WTC11 (cell line): Measurements from ENCODE around the gene SND1. TPM values are rescaled to one million over a fixed set of nuclear protein-coding genes. Genes with fewer than 3 reads are reported as not detected.

Experiments used
- ATAC-seq: fragments of 200-7000 bp; cut with Tn5 transposase; 2 replicates; pipeline ENCODE4 v1.10.0; 2021; ENCODE audit warnings: mild to moderate bottlenecking, moderate library complexity
- CTCF ChIA-PET: fragments of 300-600 bp; sonication (Branson Sonifier 250); formaldehyde crosslinking; loops from one replicate; lab custom pipeline; 2021; ENCODE audit warnings: antibody characterized with exemption; lab: Charles Lee
- POLR2A ChIA-PET: fragments of 350-600 bp; sonication (Branson Sonifier 250); formaldehyde crosslinking; loops from one replicate; lab custom pipeline; 2021; ENCODE audit warnings: antibody characterized with exemption; lab: Charles Lee
- DNase-seq: peaks from one replicate; pipeline ENCODE4 v3.0.0; 2021; ENCODE audit warnings: low spot score
- H3K27ac Mint-ChIP-seq: 2 replicates; pipeline ENCODE4 v1.8.0; 2021; ENCODE audit warnings: mixed read lengths
- H3K27me3 Mint-ChIP-seq: 2 replicates; pipeline ENCODE4 v1.8.0; 2021; ENCODE audit warnings: low read depth, mild to moderate bottlenecking, moderate library complexity, mixed read lengths
- H3K36me3 Mint-ChIP-seq: 2 replicates; pipeline ENCODE4 v1.8.0; 2021; ENCODE audit warnings: mixed read lengths
- H3K4me1 Mint-ChIP-seq: 2 replicates; pipeline ENCODE4 v1.8.0; 2022; ENCODE audit warnings: mixed read lengths
- H3K4me3 Mint-ChIP-seq: 2 replicates; pipeline ENCODE4 v1.8.0; 2021; ENCODE audit warnings: mild to moderate bottlenecking, moderate library complexity, mixed read lengths
- H3K9me3 Mint-ChIP-seq: 2 replicates; pipeline ENCODE4 v1.8.0; 2021; ENCODE audit warnings: mixed read lengths
- ATF2 ChIP-seq: sonication (generic); formaldehyde crosslinking; IDR thresholded peaks from 2 replicates; pipeline ENCODE4 v1.8.1; 2022; ENCODE audit warnings: low read depth, missing genetic modification reagents, borderline replicate concordance
- CREB1 ChIP-seq: sonication (generic); formaldehyde crosslinking; IDR thresholded peaks from 2 replicates; pipeline ENCODE4 v1.8.0; 2023; ENCODE audit warnings: mild to moderate bottlenecking, missing genetic modification reagents
- ELF4 ChIP-seq: sonication (generic); formaldehyde crosslinking; IDR thresholded peaks from 2 replicates; pipeline ENCODE4 v1.8.1; 2022; ENCODE audit warnings: low read depth, mild to moderate bottlenecking, moderate library complexity, missing genetic modification reagents
- ESRRA ChIP-seq: sonication (generic); formaldehyde crosslinking; IDR thresholded peaks from 2 replicates; pipeline ENCODE4 v1.8.1; 2022; ENCODE audit warnings: mild to moderate bottlenecking, missing genetic modification reagents, borderline replicate concordance
- FOXK1 ChIP-seq: sonication (generic); formaldehyde crosslinking; IDR thresholded peaks from 2 replicates; pipeline ENCODE4 v1.8.0; 2022; ENCODE audit warnings: mild to moderate bottlenecking, moderate library complexity, missing genetic modification reagents
- GABPB1 ChIP-seq: sonication (generic); formaldehyde crosslinking; IDR thresholded peaks from 2 replicates; pipeline ENCODE4 v1.8.1; 2023; ENCODE audit warnings: mild to moderate bottlenecking, missing genetic modification reagents
- IRF2 ChIP-seq: sonication (generic); formaldehyde crosslinking; IDR thresholded peaks from 2 replicates; pipeline ENCODE4 v1.8.0; 2022; ENCODE audit warnings: low read depth, missing genetic modification reagents, borderline replicate concordance
- NFYB ChIP-seq: sonication (generic); formaldehyde crosslinking; conservative IDR thresholded peaks from 2 replicates; pipeline ENCODE4 v1.8.0; 2022; ENCODE audit warnings: low read depth, missing genetic modification reagents
- PRRX2 ChIP-seq: fragments of 250-450 bp; sonication (Bioruptor Pico); IDR thresholded peaks from 2 replicates; pipeline ENCODE4 v1.8.0; 2021; ENCODE audit warnings: mild to moderate bottlenecking
- RELA ChIP-seq: sonication (generic); formaldehyde crosslinking; IDR thresholded peaks from 2 replicates; pipeline ENCODE4 v1.8.1; 2022; ENCODE audit warnings: missing genetic modification reagents, mild to moderate bottlenecking, borderline replicate concordance
- SOX15 ChIP-seq: fragments of 250-450 bp; sonication (Bioruptor Pico); IDR thresholded peaks from 2 replicates; pipeline ENCODE4 v1.9.0; 2021; ENCODE audit warnings: mild to moderate bottlenecking
- SP1 ChIP-seq: sonication (generic); formaldehyde crosslinking; conservative IDR thresholded peaks from 2 replicates; pipeline ENCODE4 v1.8.1; 2022; ENCODE audit warnings: missing genetic modification reagents
- TEAD1 ChIP-seq: sonication (generic); formaldehyde crosslinking; IDR thresholded peaks from 2 replicates; pipeline ENCODE4 v1.8.0; 2022; ENCODE audit warnings: mild to moderate bottlenecking, missing genetic modification reagents
- ZMAT4 ChIP-seq: fragments of 250-450 bp; sonication (Bioruptor Pico); IDR thresholded peaks from 2 replicates; pipeline ENCODE4 v1.9.0; 2021; ENCODE audit warnings: mild to moderate bottlenecking
- ZNF396 ChIP-seq: fragments of 250-450 bp; sonication (Bioruptor Pico); IDR thresholded peaks from 2 replicates; pipeline ENCODE4 v1.8.0; 2021; ENCODE audit warnings: mild to moderate bottlenecking, moderate library complexity, borderline replicate concordance
- total RNA-seq: library from RNA; stranded (reverse); gene quantifications from 3 replicates; pipeline ENCODE4 v1.2.3, GENCODE V29; 2021
- TF ChIP-seq, protein P1 (sequence below): fragments of 250-450 bp; sonication (Bioruptor Pico); IDR thresholded peaks from 2 replicates; pipeline ENCODE4 v2.1.2; 2022; ENCODE audit warnings: mild to moderate bottlenecking, moderate library complexity
- TF ChIP-seq, protein P2 (sequence below): sonication (generic); formaldehyde crosslinking; IDR thresholded peaks from 2 replicates; pipeline ENCODE4 v1.8.0; 2022; ENCODE audit warnings: mild to moderate bottlenecking, missing genetic modification reagents
- TF ChIP-seq, protein P3 (sequence below): sonication (generic); formaldehyde crosslinking; IDR thresholded peaks from 2 replicates; pipeline ENCODE4 v1.8.1; 2022; ENCODE audit warnings: mild to moderate bottlenecking, missing genetic modification reagents, moderate library complexity, borderline replicate concordance
- TF ChIP-seq, protein P4 (sequence below): sonication (generic); formaldehyde crosslinking; IDR thresholded peaks from 2 replicates; pipeline ENCODE4 v1.8.0; 2023; ENCODE audit warnings: missing genetic modification reagents

SND1 gene
- total RNA-seq, 1 experiment from 2014 or later: 261 TPM

GRCh38 chr7:128117691-128118090, 465.7 kb downstream of the SND1 start (continued):
- TF ChIP-seq ATF2 (CRISPR knock-in tag) (no peak), GABPB1 (CRISPR knock-in tag) (no peak), SOX15 (CRISPR knock-in tag) (no peak)

DNA sequence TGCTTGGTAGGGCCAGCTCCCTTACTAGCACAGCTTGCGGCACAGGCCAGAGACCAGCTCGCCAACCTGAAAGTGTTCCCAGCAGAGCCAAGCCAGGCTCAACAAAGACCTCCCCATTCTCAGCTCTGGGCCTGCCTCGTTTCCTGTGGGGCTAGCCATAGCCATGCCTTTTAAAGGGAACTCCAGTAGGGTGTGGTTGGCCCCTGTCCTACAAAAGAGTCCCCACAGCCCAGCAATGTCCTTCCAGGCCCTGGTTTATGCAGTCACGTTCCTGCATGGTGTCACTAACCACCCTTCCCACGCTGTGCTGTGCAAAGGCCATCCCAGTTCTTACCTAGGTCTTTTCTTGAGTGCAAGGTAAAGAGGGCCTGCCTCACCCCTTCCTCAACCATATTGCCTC, 467.0 kb downstream of the SND1 start:
- Mint-ChIP-seq H3K4me3 (no peak overlapping the region), H3K27ac (no peak overlapping the region), H3K9me3 (no peaks in the 10 kb centered on the region), H3K4me1 (peaks cover 28% of the 10 kb centered on the region), H3K36me3 (no peaks in the 10 kb centered on the region), H3K27me3 (peaks cover 25% of the 10 kb centered on the region)
- POLR2A ChIA-PET: no interaction called here
- ATAC-seq (no peak), DNase-seq (no peak)
- TF ChIP-seq IRF2 (CRISPR knock-in tag): no peak
- no peak for TF ChIP-seq RELA (CRISPR knock-in tag)
- TF ChIP-seq NFYB: no peak
- no peak for TF ChIP-seq FOXK1
- TF ChIP-seq ATF2 (CRISPR knock-in tag): no peak
- TF ChIP-seq SP1 (CRISPR knock-in tag): no peak
- TF ChIP-seq CREB1: no peak
- TF ChIP-seq ELF4: no peak
- TF ChIP-seq, protein P1, sequence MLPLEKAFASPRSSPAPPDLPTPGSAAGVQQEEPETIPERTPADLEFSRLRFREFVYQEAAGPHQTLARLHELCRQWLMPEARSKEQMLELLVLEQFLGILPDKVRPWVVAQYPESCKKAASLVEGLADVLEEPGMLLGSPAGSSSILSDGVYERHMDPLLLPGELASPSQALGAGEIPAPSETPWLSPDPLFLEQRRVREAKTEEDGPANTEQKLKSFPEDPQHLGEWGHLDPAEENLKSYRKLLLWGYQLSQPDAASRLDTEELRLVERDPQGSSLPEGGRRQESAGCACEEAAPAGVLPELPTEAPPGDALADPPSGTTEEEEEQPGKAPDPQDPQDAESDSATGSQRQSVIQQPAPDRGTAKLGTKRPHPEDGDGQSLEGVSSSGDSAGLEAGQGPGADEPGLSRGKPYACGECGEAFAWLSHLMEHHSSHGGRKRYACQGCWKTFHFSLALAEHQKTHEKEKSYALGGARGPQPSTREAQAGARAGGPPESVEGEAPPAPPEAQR (CRISPR knock-in tag): no peak
- TF ChIP-seq, protein P2, sequence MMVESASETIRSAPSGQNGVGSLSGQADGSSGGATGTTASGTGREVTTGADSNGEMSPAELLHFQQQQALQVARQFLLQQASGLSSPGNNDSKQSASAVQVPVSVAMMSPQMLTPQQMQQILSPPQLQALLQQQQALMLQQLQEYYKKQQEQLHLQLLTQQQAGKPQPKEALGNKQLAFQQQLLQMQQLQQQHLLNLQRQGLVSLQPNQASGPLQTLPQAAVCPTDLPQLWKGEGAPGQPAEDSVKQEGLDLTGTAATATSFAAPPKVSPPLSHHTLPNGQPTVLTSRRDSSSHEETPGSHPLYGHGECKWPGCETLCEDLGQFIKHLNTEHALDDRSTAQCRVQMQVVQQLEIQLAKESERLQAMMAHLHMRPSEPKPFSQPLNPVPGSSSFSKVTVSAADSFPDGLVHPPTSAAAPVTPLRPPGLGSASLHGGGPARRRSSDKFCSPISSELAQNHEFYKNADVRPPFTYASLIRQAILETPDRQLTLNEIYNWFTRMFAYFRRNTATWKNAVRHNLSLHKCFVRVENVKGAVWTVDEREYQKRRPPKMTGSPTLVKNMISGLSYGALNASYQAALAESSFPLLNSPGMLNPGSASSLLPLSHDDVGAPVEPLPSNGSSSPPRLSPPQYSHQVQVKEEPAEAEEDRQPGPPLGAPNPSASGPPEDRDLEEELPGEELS: no peak
- no peak for TF ChIP-seq ZMAT4 (CRISPR knock-in tag)
- no peak for TF ChIP-seq TEAD1 (CRISPR knock-in tag)
- TF ChIP-seq, protein P3, sequence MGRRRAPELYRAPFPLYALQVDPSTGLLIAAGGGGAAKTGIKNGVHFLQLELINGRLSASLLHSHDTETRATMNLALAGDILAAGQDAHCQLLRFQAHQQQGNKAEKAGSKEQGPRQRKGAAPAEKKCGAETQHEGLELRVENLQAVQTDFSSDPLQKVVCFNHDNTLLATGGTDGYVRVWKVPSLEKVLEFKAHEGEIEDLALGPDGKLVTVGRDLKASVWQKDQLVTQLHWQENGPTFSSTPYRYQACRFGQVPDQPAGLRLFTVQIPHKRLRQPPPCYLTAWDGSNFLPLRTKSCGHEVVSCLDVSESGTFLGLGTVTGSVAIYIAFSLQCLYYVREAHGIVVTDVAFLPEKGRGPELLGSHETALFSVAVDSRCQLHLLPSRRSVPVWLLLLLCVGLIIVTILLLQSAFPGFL (CRISPR knock-in tag): no peak
- no peak for TF ChIP-seq PRRX2 (CRISPR knock-in tag)
- TF ChIP-seq ESRRA (CRISPR knock-in tag): no peak
- no peak for TF ChIP-seq GABPB1 (CRISPR knock-in tag)
- TF ChIP-seq, protein P4, sequence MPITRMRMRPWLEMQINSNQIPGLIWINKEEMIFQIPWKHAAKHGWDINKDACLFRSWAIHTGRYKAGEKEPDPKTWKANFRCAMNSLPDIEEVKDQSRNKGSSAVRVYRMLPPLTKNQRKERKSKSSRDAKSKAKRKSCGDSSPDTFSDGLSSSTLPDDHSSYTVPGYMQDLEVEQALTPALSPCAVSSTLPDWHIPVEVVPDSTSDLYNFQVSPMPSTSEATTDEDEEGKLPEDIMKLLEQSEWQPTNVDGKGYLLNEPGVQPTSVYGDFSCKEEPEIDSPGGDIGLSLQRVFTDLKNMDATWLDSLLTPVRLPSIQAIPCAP (CRISPR knock-in tag): no peak
- TF ChIP-seq ZNF396 (CRISPR knock-in tag): no peak
- CTCF ChIA-PET: interaction anchor here (1.9 kb wide), 1 partner anchor 17 kb away, joined by 5 read pairs; no protein-coding TSS in a partner anchor
